H1 (cell line): ENCODE results near the gene GNG7. TPM values are rescaled to one million over a fixed set of nuclear protein-coding genes. Genes with fewer than 3 reads are reported as not detected.

Experiments
- CTCF ChIA-PET: fragments of 300-600 bp; sonication (Branson Sonifier 250); formaldehyde crosslinking; loops from one replicate; lab custom pipeline; 2021; ENCODE audit not compliant: partially characterized antibody; lab: Charles Lee
- POLR2A ChIA-PET: fragments of 300-600 bp; sonication (Branson Sonifier 250); formaldehyde crosslinking; loops from one replicate; lab custom pipeline; 2021; ENCODE audit warnings: inconsistent platforms; ENCODE audit not compliant: partially characterized antibody; lab: Charles Lee
- DNase-seq, 2 experiments: peaks; one replicate each; pipeline versions ENCODE4 v3.0.0 to v3.0.0-alpha.2; 2010 to 2022; ENCODE audit warnings: low spot score in 2 of 2, low read depth in 1 of 2, mixed read lengths in 1 of 2
- FAIRE-seq: peaks from 2 replicates; lab custom pipeline; 2011; peaks lifted over from hg19 to GRCh38; lab: Jason Lieb, UNC
- H2AFZ ChIP-seq: 2 replicates; pipeline ENCODE4 v1.8.1; 2012; ENCODE audit warnings: low read length, inconsistent platforms
- H2AK5ac ChIP-seq: 2 replicates; pipeline ENCODE4 v1.6.1; 2013; ENCODE audit warnings: low read depth, low read length
- H2BK120ac ChIP-seq: replicated peaks from 2 replicates; pipeline ENCODE3; 2013; ENCODE audit warnings: low read depth, low read length, inconsistent platforms
- H2BK12ac ChIP-seq: 2 replicates; pipeline ENCODE4 v1.6.1; 2013; ENCODE audit warnings: low read depth, low read length
- H2BK15ac ChIP-seq: 2 replicates; pipeline ENCODE4 v1.6.1; 2013; ENCODE audit warnings: low read length
- H2BK20ac ChIP-seq: 2 replicates; pipeline ENCODE4 v1.6.1; 2013; ENCODE audit warnings: low read length
- H2BK5ac ChIP-seq: 2 replicates; pipeline ENCODE4 v1.6.1; 2013; ENCODE audit warnings: low read depth, low read length
- H3K14ac ChIP-seq: 2 replicates; pipeline ENCODE4 v1.6.1; 2013; ENCODE audit warnings: inconsistent platforms; ENCODE audit not compliant: insufficient read length
- H3K18ac ChIP-seq: 2 replicates; pipeline ENCODE4 v1.6.1; 2013; ENCODE audit warnings: low read length; ENCODE audit errors: extremely low read depth
- H3K23ac ChIP-seq: 2 replicates; pipeline ENCODE4 v1.6.1; 2013; ENCODE audit warnings: inconsistent platforms; ENCODE audit not compliant: insufficient read length
- H3K23me2 ChIP-seq: 2 replicates; pipeline ENCODE4 v1.6.1; 2013; ENCODE audit warnings: low read depth, low read length
- H3K27ac ChIP-seq: 2 replicates; pipeline ENCODE4 v1.6.1; 2011; ENCODE audit warnings: low read depth, low read length, inconsistent platforms
- H3K27me3 ChIP-seq, 4 experiments: replicated peaks in 1 of 4; 1 replicate in 1 of 4; 2 replicates in 3 of 4; pipeline versions ENCODE4 v1.6.1 to v1.8.1; 2011 to 2013; ENCODE audit warnings: low read length in 3 of 4, mild to moderate bottlenecking in 3 of 4, inconsistent platforms in 2 of 4, mixed read lengths in 2 of 4, moderate library complexity in 1 of 4; ENCODE audit not compliant: control insufficient read depth in 3 of 4, insufficient read depth in 3 of 4; ENCODE audit errors: extremely low read depth in 1 of 4
- H3K36me3 ChIP-seq, 4 experiments: 2 replicates each; pipeline versions ENCODE4 v1.6.1 to v1.8.1; 2011 to 2013; ENCODE audit warnings: mild to moderate bottlenecking in 4 of 4, low read length in 3 of 4, moderate library complexity in 2 of 4, control low read depth in 1 of 4, inconsistent platforms in 1 of 4; ENCODE audit not compliant: insufficient read depth in 4 of 4, control insufficient read depth in 2 of 4
- H3K4ac ChIP-seq: replicated peaks from 2 replicates; pipeline ENCODE3; 2013; ENCODE audit warnings: low read length, low read depth, mixed read lengths, inconsistent platforms; ENCODE audit not compliant: insufficient read length
- H3K4me1 ChIP-seq, 4 experiments: replicated peaks in 1 of 4; 1 replicate in 1 of 4; 2 replicates in 3 of 4; pipeline versions ENCODE4 v1.6.1 to v1.8.1; 2011 to 2013; ENCODE audit warnings: low read length in 3 of 4, inconsistent platforms in 2 of 4, mixed read lengths in 1 of 4; ENCODE audit not compliant: insufficient read depth in 4 of 4, control insufficient read depth in 3 of 4
- H3K4me2 ChIP-seq, 2 experiments: 2 replicates each; pipeline versions ENCODE4 v1.6.1 to v1.8.1; 2011 to 2013; ENCODE audit warnings: low read depth in 2 of 2, low read length in 2 of 2, control low read depth in 1 of 2, inconsistent platforms in 1 of 2, mild to moderate bottlenecking in 1 of 2; ENCODE audit not compliant: insufficient read depth in 1 of 2
- H3K4me3 ChIP-seq, 4 experiments: fragments of 200-600, 300-600 bp in 1 of 4; sonication (generic), shearing (Covaris generic), sonication (Bioruptor Twin) in 1 of 4; 2 replicates each; pipeline versions ENCODE4 v1.5.1 to v1.8.1; 2011 to 2016; ENCODE audit warnings: low read length in 4 of 4, low read depth in 3 of 4, control low read depth in 2 of 4, inconsistent platforms in 2 of 4, mild to moderate bottlenecking in 2 of 4, mixed read lengths in 1 of 4, moderate library complexity in 1 of 4; ENCODE audit not compliant: insufficient read depth in 2 of 4; ENCODE audit errors: extremely low read depth in 1 of 4
- H3K56ac ChIP-seq: replicated peaks from 2 replicates; pipeline ENCODE3; 2013; ENCODE audit warnings: low read depth, mild to moderate bottlenecking, mixed read lengths, low read length, inconsistent platforms; ENCODE audit not compliant: insufficient read length
- H3K79me1 ChIP-seq: 2 replicates; pipeline ENCODE4 v1.6.1; 2013; ENCODE audit warnings: low read depth, low read length, control low read depth
- H3K79me2 ChIP-seq, 2 experiments: 2 replicates each; pipeline versions ENCODE4 v1.6.1 to v1.8.1; 2012 to 2013; ENCODE audit warnings: low read length in 2 of 2, mild to moderate bottlenecking in 2 of 2, inconsistent platforms in 1 of 2; ENCODE audit not compliant: insufficient read depth in 2 of 2, control insufficient read depth in 1 of 2
- H3K9ac ChIP-seq, 4 experiments: replicated peaks in 1 of 4; 1 replicate in 1 of 4; 2 replicates in 3 of 4; pipeline versions ENCODE4 v1.6.1 to v1.8.1; 2011 to 2013; ENCODE audit warnings: low read depth in 3 of 4, low read length in 3 of 4, control low read depth in 2 of 4, mild to moderate bottlenecking in 2 of 4, moderate library complexity in 2 of 4, inconsistent platforms in 1 of 4; ENCODE audit errors: extremely low read depth in 1 of 4
- H3K9me3 ChIP-seq, 2 experiments: 2 replicates each; pipeline versions ENCODE4 v1.6.1 to v1.8.1; 2012 to 2013; ENCODE audit warnings: mild to moderate bottlenecking in 2 of 2, moderate library complexity in 2 of 2, control low read depth in 1 of 2, inconsistent platforms in 1 of 2, low read depth in 1 of 2, low read length in 1 of 2, mixed read lengths in 1 of 2; ENCODE audit not compliant: insufficient read depth in 2 of 2
- H4K20me1 ChIP-seq, 2 experiments: replicated peaks in 1 of 2; 2 replicates each; pipeline versions ENCODE3 to v1.8.1; 2011 to 2013; ENCODE audit warnings: inconsistent platforms in 2 of 2, low read length in 2 of 2, mild to moderate bottlenecking in 1 of 2; ENCODE audit not compliant: insufficient read depth in 2 of 2, control insufficient read depth in 1 of 2
- H4K5ac ChIP-seq: 2 replicates; pipeline ENCODE4 v1.6.1; 2013; ENCODE audit warnings: low read length, low read depth, mixed read lengths, inconsistent platforms; ENCODE audit not compliant: insufficient read length
- H4K8ac ChIP-seq: 2 replicates; pipeline ENCODE4 v1.8.0; 2013; ENCODE audit warnings: mild to moderate bottlenecking, moderate library complexity, low read length, inconsistent platforms; ENCODE audit not compliant: insufficient read depth; ENCODE audit errors: extremely low read depth
- H4K91ac ChIP-seq: replicated peaks from 2 replicates; pipeline ENCODE3; 2013; ENCODE audit warnings: low read length, mixed read lengths, inconsistent platforms; ENCODE audit not compliant: insufficient read length
- CHD2 ChIP-seq: IDR thresholded peaks from 2 replicates; pipeline ENCODE4 v1.6.1; 2012; ENCODE audit warnings: low read length, improper control_type of control experiment
- EGR1 ChIP-seq: IDR thresholded peaks from 2 replicates; pipeline ENCODE4 v1.6.1; 2011; ENCODE audit warnings: low read depth, low read length, borderline replicate concordance
- GABPA ChIP-seq: IDR thresholded peaks from 2 replicates; pipeline ENCODE4 v1.6.1; 2011; ENCODE audit warnings: mild to moderate bottlenecking, low read length, moderate library complexity, borderline replicate concordance; ENCODE audit not compliant: insufficient read depth
- GTF2F1 ChIP-seq: IDR thresholded peaks from 2 replicates; pipeline ENCODE4 v1.6.1; 2012; ENCODE audit warnings: low read depth, low read length, improper control_type of control experiment, borderline replicate concordance
- KDM1A ChIP-seq: fragments of 200-600, 300-600 bp; sonication (generic); IDR thresholded peaks from 2 replicates; pipeline ENCODE4 v1.7.1; 2016; ENCODE audit warnings: mild to moderate bottlenecking, low read length, borderline replicate concordance
- KDM4A ChIP-seq: IDR thresholded peaks from one replicate; pipeline ENCODE4 v1.7.1; 2012; ENCODE audit warnings: low read depth, mild to moderate bottlenecking, moderate library complexity, low read length, inconsistent platforms; ENCODE audit not compliant: severe bottlenecking
- MAX ChIP-seq: IDR thresholded peaks from 2 replicates; pipeline ENCODE4 v1.6.1; 2012; ENCODE audit warnings: inconsistent platforms
- POLR2A ChIP-seq, 2 experiments: IDR thresholded peaks; 1 replicate in 1 of 2; 2 replicates in 1 of 2; pipeline ENCODE4 v1.6.1; 2011; ENCODE audit warnings: low read depth in 2 of 2, low read length in 2 of 2, mild to moderate bottlenecking in 2 of 2; ENCODE audit errors: control extremely low read depth in 1 of 2
- POLR2AphosphoS5 ChIP-seq: IDR thresholded peaks from 2 replicates; pipeline ENCODE4 v1.6.1; 2011; ENCODE audit warnings: low read depth, low read length
- RBBP5 ChIP-seq: IDR thresholded peaks from 2 replicates; pipeline ENCODE4 v1.7.1; 2012; ENCODE audit warnings: low read depth, mild to moderate bottlenecking, inconsistent platforms, low read length, moderate library complexity, borderline replicate concordance
- RNF2 ChIP-seq: fragments of 200-900, 300-1000 bp; sonication (generic); IDR thresholded peaks from 2 replicates; pipeline ENCODE4 v1.7.1; 2016; ENCODE audit warnings: borderline replicate concordance, low read depth, mild to moderate bottlenecking, antibody characterized with exemption, low read length; ENCODE audit not compliant: poor library complexity, severe bottlenecking; ENCODE audit errors: missing control alignments
- SRF ChIP-seq: IDR thresholded peaks from 2 replicates; pipeline ENCODE4 v1.6.1; 2011; ENCODE audit warnings: mild to moderate bottlenecking, low read depth, low read length, moderate library complexity
- TAF1 ChIP-seq: IDR thresholded peaks from 2 replicates; pipeline ENCODE4 v1.6.1; 2011; ENCODE audit warnings: mild to moderate bottlenecking, low read depth, low read length
- YY1 ChIP-seq: IDR thresholded peaks from 2 replicates; pipeline ENCODE4 v1.6.1; 2011; ENCODE audit warnings: low read depth, mild to moderate bottlenecking, low read length
- WGBS, 2 experiments: shearing (Covaris generic) in 1 of 2; methylation state at CpG; one replicate each; pipeline versions ENCODE4 v1.1.6 to v1.1.7; 2013 to 2015; ENCODE audit warnings: low lambda C conversion rate in 2 of 2, mixed read lengths in 2 of 2, inconsistent platforms in 1 of 2, low coverage in 1 of 2, missing lambda C conversion rate in 1 of 2; ENCODE audit not compliant: insufficient replicate concordance in 2 of 2, insufficient coverage in 1 of 2, insufficient read length in 1 of 2; ENCODE audit errors: extremely low coverage in 1 of 2, missing lambda C conversion rate in 1 of 2; 5-methylcytosine and 5-hydroxymethylcytosine counted together
- polyA plus RNA-seq, 7 experiments: library from polyadenylated mRNA; depleted of rRNA in 3 of 7; stranded (reverse) in 5 of 7; unstranded in 2 of 7; fragments of >200 nt in 5 of 7; fragments of 200-250 nt in 2 of 7; gene quantifications; 1 replicate in 5 of 7; 2 replicates in 1 of 7; 4 replicates in 1 of 7; pipeline versions ENCODE4 v1.2.1 to v1.2.3, GENCODE V29; 2011 to 2013; ENCODE audit warnings: missing spikeins in 2 of 7, mixed read lengths in 2 of 7
- total RNA-seq: library from RNA; stranded (reverse); fragmentation: NEBNext Ultra II Directional; extraction: Animal tissue kit (Norgen Biotek cat#: 25700); gene quantifications from 2 replicates; pipeline ENCODE4 v1.2.1, GENCODE V29; 2021

GNG7 gene
- total and polyA plus RNA-seq, 2 of the 8 experiments (the other 6 are each of a cell fraction or from before 2014, with no cell fraction given), result 2.8 to 7.8 TPM

- ChIA-PET POLR2A (no interaction called here), CTCF (interaction anchor here (1.0 to 6.1 kb wide), 5 partner anchors 9 to 136 kb away, joined by 3 to 117 read pairs (median 3); no protein-coding TSS in a partner anchor)
- Histone ChIP-seq H2BK5ac (no peak overlapping the region), H4K5ac (no peak overlapping the region), H3K4me2 (no peak overlapping the region), H3K14ac (no peak overlapping the region), H2AK5ac (no peak overlapping the region), H4K20me1 (peaks cover 0 to 2% of the 10 kb centered on the region in 2 experiments), H3K4me3 (no peak overlapping the region), H2BK15ac (no peak overlapping the region), H2BK120ac (no peak overlapping the region), H4K8ac (no peak overlapping the region), H3K36me3 (no peaks in the 10 kb centered on the region), H2AFZ (no peak overlapping the region), H3K56ac (no peak overlapping the region), H3K27ac (no peak overlapping the region), H4K91ac (no peak overlapping the region), H3K23ac (no peak overlapping the region), H3K79me2 (no peaks in the 10 kb centered on the region), H3K27me3 (no peaks in the 10 kb centered on the region; a peak in 1 of 7 replicates), H2BK20ac (no peak overlapping the region), H3K9ac (no peak overlapping the region), H2BK12ac (no peak overlapping the region), H3K4me1 (no peaks in the 10 kb centered on the region; a peak in 1 of 7 replicates), H3K4ac (no peak overlapping the region), H3K9me3 (no peaks in the 10 kb centered on the region), H3K18ac (no peak overlapping the region), H3K79me1 (no peaks in the 10 kb centered on the region; the same call in 1 of the 2 replicates), H3K23me2 (no peaks in the 10 kb centered on the region)
- DNase-seq (no peak), FAIRE-seq (no peak)
- WGBS, 2 experiments, result 93% methylated on average over 16 of the region's 16 CpGs; no CpG with 5 or more reads in 1 of the 2 experiments
- TF ChIP-seq POLR2AphosphoS5, result no peak
- TF ChIP-seq EGR1, result no peak
- TF ChIP-seq TAF1, result no peak
- no peak for TF ChIP-seq CHD2
- no peak for TF ChIP-seq KDM4A
- TF ChIP-seq KDM1A, result no peak
- no peak for TF ChIP-seq RNF2
- TF ChIP-seq GTF2F1, result no peak
- TF ChIP-seq MAX, result no peak
- no peak for TF ChIP-seq RBBP5
- no peak for TF ChIP-seq POLR2A (IDR thresholded peaks at IDR 0.05; ENCODE audit: control extremely low read depth in 1 of 2, low read depth in 2 of 2, low read length in 2 of 2)
- no peak for TF ChIP-seq SRF
- no peak for TF ChIP-seq YY1
- no peak for TF ChIP-seq GABPA
These were observed 56.7 kb downstream of the GNG7 start for GRCh38 chr19:2645826-2646225.
